Subcutaneous adipose tissue (tissue), 4 donors: ENCODE measurements around the gene EIF3M. TPM values are rescaled to one million over a fixed set of nuclear protein-coding genes. Genes with fewer than 3 reads are reported as not detected.

Experiments used
- total RNA-seq, 4 donors: library from RNA; depleted of rRNA; stranded (reverse); fragments of >200 nt; gene quantifications; one replicate each; pipeline ENCODE4 v1.1.0, GENCODE V29; 2016
- TF ChIP-seq, protein P1 (sequence below): fragments of 450-650 bp; IDR thresholded peaks from one replicate; pipeline ENCODE4 v1.5.1; 2016; ENCODE audit warnings: low read depth, mild to moderate bottlenecking, control low read depth, antibody characterized with exemption, moderate library complexity

EIF3M gene
- total RNA-seq, 4 donors from 2014 or later: 277 to 447 (median 362) TPM

DNA sequence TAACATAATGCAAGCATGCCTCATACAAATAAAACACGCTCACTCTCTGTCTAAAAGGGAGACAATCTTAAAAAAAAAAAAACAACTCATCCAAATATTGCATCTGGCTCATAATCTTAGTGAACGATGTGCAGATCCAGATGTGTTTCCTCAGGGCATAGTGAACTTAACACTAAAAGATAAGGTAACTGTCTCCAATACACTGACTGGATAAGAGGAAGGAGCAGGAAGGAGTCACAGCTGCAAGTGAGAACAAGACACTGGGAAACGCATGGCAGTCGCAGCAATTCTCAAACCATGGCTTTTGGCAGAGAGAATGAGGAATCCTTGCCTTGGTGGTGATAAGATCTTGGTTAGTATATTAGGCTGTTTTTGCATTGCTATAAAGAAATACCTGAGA lies 9.2 kb upstream of the EIF3M start:
- TF ChIP-seq, protein P1, sequence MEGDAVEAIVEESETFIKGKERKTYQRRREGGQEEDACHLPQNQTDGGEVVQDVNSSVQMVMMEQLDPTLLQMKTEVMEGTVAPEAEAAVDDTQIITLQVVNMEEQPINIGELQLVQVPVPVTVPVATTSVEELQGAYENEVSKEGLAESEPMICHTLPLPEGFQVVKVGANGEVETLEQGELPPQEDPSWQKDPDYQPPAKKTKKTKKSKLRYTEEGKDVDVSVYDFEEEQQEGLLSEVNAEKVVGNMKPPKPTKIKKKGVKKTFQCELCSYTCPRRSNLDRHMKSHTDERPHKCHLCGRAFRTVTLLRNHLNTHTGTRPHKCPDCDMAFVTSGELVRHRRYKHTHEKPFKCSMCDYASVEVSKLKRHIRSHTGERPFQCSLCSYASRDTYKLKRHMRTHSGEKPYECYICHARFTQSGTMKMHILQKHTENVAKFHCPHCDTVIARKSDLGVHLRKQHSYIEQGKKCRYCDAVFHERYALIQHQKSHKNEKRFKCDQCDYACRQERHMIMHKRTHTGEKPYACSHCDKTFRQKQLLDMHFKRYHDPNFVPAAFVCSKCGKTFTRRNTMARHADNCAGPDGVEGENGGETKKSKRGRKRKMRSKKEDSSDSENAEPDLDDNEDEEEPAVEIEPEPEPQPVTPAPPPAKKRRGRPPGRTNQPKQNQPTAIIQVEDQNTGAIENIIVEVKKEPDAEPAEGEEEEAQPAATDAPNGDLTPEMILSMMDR: no peak

DNA sequence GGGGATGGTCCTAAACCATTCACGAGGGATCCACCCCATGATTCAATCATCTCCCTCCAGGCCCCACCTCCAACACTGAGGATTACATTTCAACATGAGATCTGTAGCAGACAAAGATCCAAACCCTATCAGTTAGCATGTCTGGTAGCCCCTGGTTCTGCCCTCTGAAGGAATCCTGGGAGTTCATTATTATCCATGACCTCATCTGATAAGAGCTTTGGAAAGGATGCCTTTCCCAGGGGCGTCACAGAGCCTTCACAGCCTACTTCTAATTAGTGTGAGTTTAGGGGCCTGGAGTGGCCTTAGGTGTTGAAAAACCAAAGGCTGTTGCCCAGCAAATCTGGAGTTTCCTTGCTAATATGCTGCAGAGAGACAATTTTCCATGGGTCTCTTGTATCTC lies 8.6 kb upstream of the EIF3M start:
- TF ChIP-seq, protein P1: no peak

DNA sequence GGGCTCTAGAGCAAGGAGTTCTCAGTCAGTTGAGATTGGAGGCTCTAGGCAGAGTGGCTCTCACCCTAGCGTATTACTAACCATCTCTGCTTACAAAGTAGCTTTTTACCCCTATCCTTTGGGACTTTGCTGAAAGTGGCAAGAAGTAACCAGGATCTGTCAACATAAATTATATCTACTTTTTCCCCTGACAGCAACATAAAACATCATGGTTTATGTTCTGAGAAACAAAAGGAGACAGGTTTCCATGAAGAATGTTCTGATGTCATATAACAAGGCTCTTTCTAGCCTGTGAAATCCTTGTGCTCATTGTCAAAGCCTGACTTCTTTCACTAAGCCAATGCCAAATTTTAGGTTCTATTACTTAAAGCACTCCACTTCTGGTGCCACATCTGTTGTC lies 7.2 kb upstream of the EIF3M start:
- TF ChIP-seq, protein P1: no peak

DNA sequence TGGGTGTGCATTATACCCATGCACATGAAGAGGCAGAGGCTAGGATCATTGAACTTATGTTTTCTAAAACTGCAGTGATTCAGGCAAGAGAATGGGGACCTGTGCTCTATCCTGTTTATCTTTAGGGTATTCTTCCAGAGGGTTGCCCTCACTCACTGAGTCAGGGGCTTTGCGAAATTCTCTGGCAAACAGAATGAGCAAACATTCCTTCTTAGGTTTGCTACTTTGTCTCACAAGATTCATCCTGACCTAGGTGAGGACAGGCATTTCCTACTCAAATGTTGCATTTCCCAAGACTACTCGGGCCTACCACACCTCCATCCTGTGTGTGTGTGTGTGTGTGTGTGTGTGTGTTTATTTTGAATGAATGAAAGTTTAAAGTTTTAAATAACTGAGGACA lies 2.7 kb upstream of the EIF3M start:
- TF ChIP-seq, protein P1: no peak

DNA sequence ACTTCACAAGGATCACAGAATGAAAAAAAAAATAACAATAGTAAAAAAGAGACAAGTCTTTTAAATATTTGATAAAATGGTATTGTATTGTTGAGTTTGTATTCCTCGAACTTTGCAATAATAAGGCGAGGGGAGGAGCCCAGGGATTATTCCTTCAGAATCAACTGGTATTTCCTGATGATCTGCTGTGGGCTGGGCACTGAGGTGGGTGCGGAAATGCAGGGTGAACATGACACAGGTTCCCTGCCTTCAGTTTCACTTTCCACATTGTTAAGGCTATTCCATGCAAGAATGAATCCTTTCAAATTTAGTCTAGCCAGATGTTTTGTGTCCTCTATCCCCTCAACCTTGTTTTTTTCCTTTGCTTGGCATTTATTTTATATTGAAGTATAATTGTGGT lies 2.1 kb upstream of the EIF3M start:
- TF ChIP-seq, protein P1: no peak

DNA sequence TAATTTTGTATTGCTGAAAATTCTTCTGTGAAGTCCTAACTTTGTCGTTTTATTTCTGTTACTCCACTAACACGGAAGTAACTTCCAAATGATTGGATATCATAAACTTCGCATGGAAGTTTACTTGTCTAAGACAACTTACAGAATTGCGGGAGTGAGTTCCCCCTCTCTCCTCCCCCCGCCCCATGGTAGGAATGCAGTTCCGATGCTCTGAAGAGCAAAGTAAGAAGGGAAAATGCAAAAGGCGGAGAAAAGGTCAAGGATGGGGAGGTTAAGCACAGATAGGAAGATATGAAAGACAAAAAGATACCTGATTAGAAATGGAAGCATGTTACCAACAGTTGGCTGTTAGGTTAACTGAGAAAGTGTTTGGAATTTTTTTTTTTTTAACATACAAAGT lies 1.3 kb downstream of the EIF3M start:
- TF ChIP-seq, protein P1: no peak

DNA sequence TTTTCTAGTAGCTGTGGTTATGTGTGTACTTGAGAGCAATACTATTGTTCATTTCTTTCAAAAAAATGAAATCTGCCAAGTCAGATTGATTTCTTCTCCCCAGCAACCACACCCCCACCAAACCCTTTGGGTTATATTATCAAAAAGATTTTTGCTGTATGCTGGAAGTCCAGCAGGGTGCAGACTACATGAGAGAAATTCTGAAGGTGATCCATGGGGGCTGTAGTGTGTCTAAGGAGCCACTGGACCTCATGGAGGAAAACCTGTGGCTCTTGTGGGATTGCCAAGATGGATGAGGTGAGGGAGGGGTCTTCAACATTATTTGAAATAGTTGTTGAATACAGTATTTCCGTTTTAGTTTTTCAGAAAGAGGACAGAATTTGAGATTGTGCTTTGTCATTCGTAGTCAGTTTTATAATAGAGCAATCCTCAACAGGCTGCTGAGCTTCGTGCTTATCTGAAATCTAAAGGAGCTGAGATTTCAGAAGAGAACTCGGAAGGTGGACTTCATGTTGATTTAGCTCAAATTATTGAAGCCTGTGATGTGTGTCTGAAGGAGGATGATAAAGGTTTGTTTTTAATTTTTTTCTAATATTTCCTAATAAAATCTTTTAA lies 3.1 kb downstream of the EIF3M start:
- TF ChIP-seq, protein P1: no peak
